ENCODE results near the gene ACYP2. TPM values are rescaled to one million over a fixed set of nuclear protein-coding genes. Genes with fewer than 3 reads are reported as not detected.
A peak's percentile ranks its signal among the peaks of the same experiment; 100 is the strongest.
"Not testable (repeated sequence)": the region's sequence is repeated elsewhere in the genome, so short reads cannot be mapped to it uniquely, and the experiment has no call there.

The ACYP2 gene
- total and polyA plus RNA-seq, 2 donors (not counting 1 experiment from before 2014, with no cell fraction given): 14.0 to 17.2 TPM

- no peak for DNase-seq
- H2AFZ ChIP-seq (ENCODE audit: insufficient read depth, low read depth, low read length, poor library complexity, severe bottlenecking): no peak overlapping the region
- peaks cover 2% of the 10 kb centered on the region for H3K79me2 ChIP-seq (ENCODE audit: control insufficient read depth, insufficient read depth, low read length)
- peak overlapping the region; percentile 23 for H3K27ac Mint-ChIP-seq
- no peak overlapping the region for H3K4me2 ChIP-seq (replicated peaks; ENCODE audit: low read depth, low read length, poor library complexity, severe bottlenecking)
- no peaks in the 10 kb centered on the region for H3K36me3 ChIP-seq (replicated peaks in 1 of 2; ENCODE audit: control extremely low read depth in 1 of 2, control insufficient read depth in 1 of 2, extremely low read depth in 1 of 2, insufficient read depth in 2 of 2, low read length in 1 of 2)
- CTCF ChIA-PET: no interaction called here
- H3K4me3 ChIP-seq (ENCODE audit: control extremely low read depth in 1 of 5, extremely low read depth in 1 of 5, insufficient read depth in 1 of 5, low read depth in 2 of 5, low read length in 4 of 5): no peak overlapping the region
- intact Hi-C loops (cut with micrococcal nuclease): no loop called here
- POLR2A ChIA-PET: no interaction called here
- peaks cover 0 to 11% (median 2%) of the 10 kb centered on the region in 3 donors for H3K9me3 ChIP-seq (ENCODE audit: control extremely low read depth in 1 of 3, control insufficient read depth in 2 of 3, insufficient read depth in 1 of 3, low read length in 2 of 3)
- H3K4me1 ChIP-seq (ENCODE audit: control insufficient read depth in 2 of 2, insufficient read depth in 2 of 2, low read length in 2 of 2): peaks cover 32 to 37% of the 10 kb centered on the region in 2 donors
- no peak overlapping the region for H3K4me3 Mint-ChIP-seq
- H3K27me3 ChIP-seq (replicated peaks in 1 of 4; ENCODE audit: control extremely low read depth in 1 of 4, control insufficient read depth in 3 of 4, insufficient read depth in 4 of 4, low read length in 3 of 4): no peaks in the 10 kb centered on the region
- no peaks in the 10 kb centered on the region for H4K20me1 ChIP-seq (ENCODE audit: control insufficient read depth, insufficient read depth, low read length, poor library complexity, severe bottlenecking)
- H3K4me1 Mint-ChIP-seq: peaks cover 45% of the 10 kb centered on the region
- H3K27ac ChIP-seq (ENCODE audit: low read length in 2 of 2): peak overlapping the region in 1 of 2 donors; percentile 23
- H3K9me3 Mint-ChIP-seq (ENCODE audit: insufficient read depth): peaks cover 2% of the 10 kb centered on the region
- no peak for ATAC-seq (ENCODE audit: low read depth)
- 92% methylated on average over 6 of the region's 8 CpGs for WGBS (ENCODE audit: insufficient coverage)
- no peak overlapping the region for H3K9ac ChIP-seq (ENCODE audit: low read length)
- H3K27me3 Mint-ChIP-seq: no peaks in the 10 kb centered on the region
- TF ChIP-seq, protein P1, sequence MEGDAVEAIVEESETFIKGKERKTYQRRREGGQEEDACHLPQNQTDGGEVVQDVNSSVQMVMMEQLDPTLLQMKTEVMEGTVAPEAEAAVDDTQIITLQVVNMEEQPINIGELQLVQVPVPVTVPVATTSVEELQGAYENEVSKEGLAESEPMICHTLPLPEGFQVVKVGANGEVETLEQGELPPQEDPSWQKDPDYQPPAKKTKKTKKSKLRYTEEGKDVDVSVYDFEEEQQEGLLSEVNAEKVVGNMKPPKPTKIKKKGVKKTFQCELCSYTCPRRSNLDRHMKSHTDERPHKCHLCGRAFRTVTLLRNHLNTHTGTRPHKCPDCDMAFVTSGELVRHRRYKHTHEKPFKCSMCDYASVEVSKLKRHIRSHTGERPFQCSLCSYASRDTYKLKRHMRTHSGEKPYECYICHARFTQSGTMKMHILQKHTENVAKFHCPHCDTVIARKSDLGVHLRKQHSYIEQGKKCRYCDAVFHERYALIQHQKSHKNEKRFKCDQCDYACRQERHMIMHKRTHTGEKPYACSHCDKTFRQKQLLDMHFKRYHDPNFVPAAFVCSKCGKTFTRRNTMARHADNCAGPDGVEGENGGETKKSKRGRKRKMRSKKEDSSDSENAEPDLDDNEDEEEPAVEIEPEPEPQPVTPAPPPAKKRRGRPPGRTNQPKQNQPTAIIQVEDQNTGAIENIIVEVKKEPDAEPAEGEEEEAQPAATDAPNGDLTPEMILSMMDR (IDR thresholded peaks at IDR 0.05): no peak
- TF ChIP-seq EZH2 (IDR thresholded peaks at IDR 0.05; ENCODE audit: borderline replicate concordance, insufficient read depth, low read depth, low read length, poor library complexity, severe bottlenecking): no peak
Observed at GRCh38 chr2:54090521-54091117, 24.8 kb upstream of the ACYP2 start.

DNA sequence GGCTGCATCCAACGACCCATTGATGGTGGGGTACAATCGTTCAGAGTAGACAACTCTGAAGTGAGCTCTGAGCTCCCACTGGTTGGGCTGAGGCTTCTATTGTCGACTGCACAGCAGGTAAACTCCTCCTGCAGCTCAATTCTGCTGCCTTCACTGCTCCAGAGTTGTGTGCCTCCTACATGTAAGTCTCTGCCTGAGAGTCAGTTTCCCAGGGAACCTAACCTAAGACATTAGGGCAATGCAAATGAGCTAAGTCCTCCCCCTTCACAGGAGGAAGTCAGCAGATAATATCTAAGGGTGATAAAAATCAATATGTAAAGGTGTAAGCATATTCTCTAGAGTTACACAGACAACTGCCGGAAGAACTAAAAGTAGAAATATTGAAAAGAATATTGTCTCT, 22.5 kb upstream of the ACYP2 start:
- peaks cover 44 to 49% of the 10 kb centered on the region in 2 donors for H3K4me1 ChIP-seq (ENCODE audit: control insufficient read depth in 2 of 2, insufficient read depth in 2 of 2, low read length in 2 of 2)
- peaks cover 0 to 15% (median 2%) of the 10 kb centered on the region in 3 donors for H3K9me3 ChIP-seq (ENCODE audit: control extremely low read depth in 1 of 3, control insufficient read depth in 2 of 3, insufficient read depth in 1 of 3, low read length in 2 of 3)
- no peaks in the 10 kb centered on the region for H3K36me3 ChIP-seq (replicated peaks in 1 of 2; ENCODE audit: control extremely low read depth in 1 of 2, control insufficient read depth in 1 of 2, extremely low read depth in 1 of 2, insufficient read depth in 2 of 2, low read length in 1 of 2)
- CTCF ChIA-PET: interaction anchor here (0.9 to 1.4 kb wide), 2 partner anchors 11 to 19 kb away, joined by 3 to 6 read pairs; no protein-coding TSS in a partner anchor
- peaks cover 2% of the 10 kb centered on the region for H3K79me2 ChIP-seq (ENCODE audit: control insufficient read depth, insufficient read depth, low read length)
- intact Hi-C loops (cut with micrococcal nuclease): loop anchor here (2.0 kb wide), 1 partner anchor 14 kb away; no protein-coding TSS in a partner anchor
- Mint-ChIP-seq H3K4me3 (peak overlapping the region; percentile 66), H3K9me3 (ENCODE audit: insufficient read depth) (peaks cover 2% of the 10 kb centered on the region), H3K4me1 (peaks cover 51% of the 10 kb centered on the region), H3K27ac (peak overlapping the region; percentile 87), H3K27me3 (no peaks in the 10 kb centered on the region)
- DNase-seq (peak; percentile 51), ATAC-seq (ENCODE audit: low read depth) (peak; percentile 59)
- 52% methylated on average over 3 of the region's 4 CpGs for WGBS (ENCODE audit: insufficient coverage)
- H3K4me3 ChIP-seq (ENCODE audit: control extremely low read depth in 1 of 5, extremely low read depth in 1 of 5, insufficient read depth in 1 of 5, low read depth in 2 of 5, low read length in 4 of 5): peak overlapping the region in 4 of 5 experiments; percentile 16 to 43 (median 20)
- POLR2A ChIA-PET: interaction anchor here (0.5 to 2.4 kb wide), 3 partner anchors 9 to 272 kb away, joined by 3 to 8 read pairs (median 3); no protein-coding TSS in a partner anchor
- H3K4me2 ChIP-seq (replicated peaks; ENCODE audit: low read depth, low read length, poor library complexity, severe bottlenecking): peak overlapping the region; percentile 71
- H2AFZ ChIP-seq (ENCODE audit: insufficient read depth, low read depth, low read length, poor library complexity, severe bottlenecking): peak overlapping the region; percentile 31
- peak overlapping the region; percentile 71 to 75 for H3K27ac ChIP-seq (ENCODE audit: low read length in 2 of 2)
- peak overlapping the region; percentile 48 for H3K9ac ChIP-seq (ENCODE audit: low read length)
- TF ChIP-seq EZH2 (IDR thresholded peaks at IDR 0.05; ENCODE audit: borderline replicate concordance, insufficient read depth, low read depth, low read length, poor library complexity, severe bottlenecking): no peak
- TF ChIP-seq, protein P1 (IDR thresholded peaks at IDR 0.05): no peak
- H3K27me3 ChIP-seq (replicated peaks in 1 of 4; ENCODE audit: control extremely low read depth in 1 of 4, control insufficient read depth in 3 of 4, insufficient read depth in 4 of 4, low read length in 3 of 4): no peaks in the 10 kb centered on the region
- no peaks in the 10 kb centered on the region for H4K20me1 ChIP-seq (ENCODE audit: control insufficient read depth, insufficient read depth, low read length, poor library complexity, severe bottlenecking)

- Mint-ChIP-seq H3K4me1 (peaks cover 71% of the 10 kb centered on the region), H3K27ac (peak overlapping the region; percentile 76)
- H3K4me3 Mint-ChIP-seq; intact Hi-C loops (cut with micrococcal nuclease); H3K27me3 Mint-ChIP-seq; H3K36me3 ChIP-seq (replicated peaks in 1 of 2; ENCODE audit: control extremely low read depth in 1 of 2, control insufficient read depth in 1 of 2, extremely low read depth in 1 of 2, insufficient read depth in 2 of 2, low read length in 1 of 2); H3K4me2 ChIP-seq (replicated peaks; ENCODE audit: low read depth, low read length, poor library complexity, severe bottlenecking); H3K9me3 Mint-ChIP-seq (ENCODE audit: insufficient read depth); H3K79me2 ChIP-seq (ENCODE audit: control insufficient read depth, insufficient read depth, low read length); ATAC-seq (ENCODE audit: low read depth); CTCF ChIA-PET; H3K9ac ChIP-seq (ENCODE audit: low read length); H3K27ac ChIP-seq (ENCODE audit: low read length in 2 of 2); POLR2A ChIA-PET; H3K4me3 ChIP-seq (ENCODE audit: control extremely low read depth in 1 of 5, extremely low read depth in 1 of 5, insufficient read depth in 1 of 5, low read depth in 2 of 5, low read length in 4 of 5); H2AFZ ChIP-seq (ENCODE audit: insufficient read depth, low read depth, low read length, poor library complexity, severe bottlenecking); DNase-seq; H4K20me1 ChIP-seq (ENCODE audit: control insufficient read depth, insufficient read depth, low read length, poor library complexity, severe bottlenecking); H3K27me3 ChIP-seq (replicated peaks in 1 of 4; ENCODE audit: control extremely low read depth in 1 of 4, control insufficient read depth in 3 of 4, insufficient read depth in 4 of 4, low read length in 3 of 4): not testable (repeated sequence)
- H3K4me1 ChIP-seq (ENCODE audit: control insufficient read depth in 2 of 2, insufficient read depth in 2 of 2, low read length in 2 of 2): peaks cover 65 to 70% of the 10 kb centered on the region in 2 donors
- WGBS (ENCODE audit: insufficient coverage): no CpG with 5 or more reads among the region's 30 CpGs
- peaks cover 0 to 17% (median 5%) of the 10 kb centered on the region in 3 donors for H3K9me3 ChIP-seq (ENCODE audit: control extremely low read depth in 1 of 3, control insufficient read depth in 2 of 3, insufficient read depth in 1 of 3, low read length in 2 of 3)
Observed at GRCh38 chr2:54095406-54095805, 20.0 kb upstream of the ACYP2 start.
